ENCODE measurements around the gene KDM2A. TPM values are rescaled to one million over a fixed set of nuclear protein-coding genes. Genes with fewer than 3 reads are reported as not detected.

Gene KDM2A
- total and polyA plus RNA-seq, 2 experiments from 2014 or later, result 25.0 to 54.1 TPM

- TF ChIP-seq ZNF462 (CRISPR knock-in tag; IDR thresholded peaks at IDR 0.05) (no peak), POLR2AphosphoS5 (IDR thresholded peaks at IDR 0.05; ENCODE audit: low read depth) (no peak), EZH2 (IDR thresholded peaks at IDR 0.05; ENCODE audit: low read depth, unreplicated experiment) (no peak)
Observed at GRCh38 chr11:67136156-67136555, 17.1 kb downstream of the KDM2A start (continued).

- ATAC-seq, result no peak
- no peak overlapping the region for H3K27ac Mint-ChIP-seq
- TF ChIP-seq STAT1 (IDR thresholded peaks at IDR 0.05; ENCODE audit: unreplicated experiment), result no peak
- no peak for TF ChIP-seq NANOG (IDR thresholded peaks at IDR 0.05; ENCODE audit: borderline replicate concordance)
- no peak for TF ChIP-seq REST (IDR thresholded peaks at IDR 0.05; ENCODE audit: unreplicated experiment)
- TF ChIP-seq EZH2 (IDR thresholded peaks at IDR 0.05; ENCODE audit: low read depth, unreplicated experiment), result no peak
- no peak for TF ChIP-seq POLR2AphosphoS5 (IDR thresholded peaks at IDR 0.05; ENCODE audit: low read depth)
- no peak for TF ChIP-seq EZH2phosphoT487 (IDR thresholded peaks at IDR 0.05; ENCODE audit: unreplicated experiment)
- no peak for TF ChIP-seq ZNF331 (CRISPR knock-in tag; IDR thresholded peaks at IDR 0.05; ENCODE audit: low read depth)
- no peak for TF ChIP-seq ZNF114 (CRISPR knock-in tag; IDR thresholded peaks at IDR 0.05)
- TF ChIP-seq ETS1 (IDR thresholded peaks at IDR 0.05), result no peak
- no peak for TF ChIP-seq CREB1 (CRISPR knock-in tag; IDR thresholded peaks at IDR 0.05; ENCODE audit: low read depth)
- no peak for TF ChIP-seq CTCF (conservative IDR thresholded peaks at IDR 0.05; ENCODE audit: low read depth in 2 of 2)
Observed at GRCh38 chr11:67138922-67139321, 19.9 kb downstream of the KDM2A start.

More at GRCh38 chr11:67138922-67139321, 19.9 kb downstream of the KDM2A start:
- no peaks in the 10 kb centered on the region for H3K9me3 Mint-ChIP-seq
- Histone ChIP-seq H3K27ac (ENCODE audit: low read depth) (no peak overlapping the region), H3K27me3 (ENCODE audit: insufficient read depth) (no peaks in the 10 kb centered on the region), H3F3A (replicated peaks; ENCODE audit: low read depth) (no peaks in the 10 kb centered on the region), H3K4me3 (no peak overlapping the region), H3K9me2 (ENCODE audit: insufficient read depth) (no peaks in the 10 kb centered on the region), H3K36me3 (ENCODE audit: insufficient read depth) (peaks cover 15% of the 10 kb centered on the region; the same call in 1 of the 2 replicates), H3K79me2 (replicated peaks; ENCODE audit: insufficient read depth) (peaks cover 88% of the 10 kb centered on the region), H2AFZ (no peak overlapping the region), H4K20me1 (replicated peaks; ENCODE audit: insufficient read depth) (peaks cover 48% of the 10 kb centered on the region), H3K4me2 (no peak overlapping the region), H3K4me1 (ENCODE audit: insufficient read depth) (no peaks in the 10 kb centered on the region)
- peaks cover 3% of the 10 kb centered on the region for H3K27me3 Mint-ChIP-seq (ENCODE audit: insufficient read depth, low read depth, poor library complexity)
- DNase-seq (ENCODE audit: low spot score), result no peak
- H3K36me3 Mint-ChIP-seq (ENCODE audit: low read depth), result peaks cover 51% of the 10 kb centered on the region
- no peaks in the 10 kb centered on the region for H3K4me1 Mint-ChIP-seq
- no peak overlapping the region for H3K4me3 Mint-ChIP-seq

All from GM23338 (cell line).